KOPT-K1 (cell line): ENCODE data around the gene RER1.

Experiments
- H3K27ac ChIP-seq: fragments of 200-600 bp; sonication (generic); 2 replicates; pipeline ENCODE4 v1.5.1; 2016; ENCODE audit warnings: antibody characterized with exemption, mild to moderate bottlenecking, low read depth, low read length; ENCODE audit not compliant: poor library complexity, severe bottlenecking
- H3K36me3 ChIP-seq: fragments of 200-600 bp; sonication (generic); 2 replicates; pipeline ENCODE4 v1.5.1; 2017; ENCODE audit warnings: antibody characterized with exemption, mild to moderate bottlenecking, low read length, moderate library complexity; ENCODE audit not compliant: insufficient read depth
- H3K9me3 ChIP-seq: fragments of 200-600 bp; sonication (generic); 2 replicates; pipeline ENCODE4 v1.5.1; 2017; ENCODE audit warnings: antibody characterized with exemption, low read length, mild to moderate bottlenecking; ENCODE audit not compliant: insufficient read depth, poor library complexity, severe bottlenecking

Gene RER1

GRCh38 chr1:2391041-2391930, at the start of gene RER1, which contains the start of gene MORN1:
Gene RER1 (plus strand): TSS chr1:2391841. CDS start chr1:2395791, 3,950 bp downstream.
Gene MORN1 (minus strand): TSS chr1:2391554. CDS start chr1:2391533, 21 bp downstream.
- Histone ChIP-seq H3K27ac (peak within 1 kb of the TSS; percentile 71), H3K36me3 (peaks cover 36% of the 10 kb centered on the region), H3K9me3 (no peaks in the 10 kb centered on the region)

GRCh38 chr1:2342384-2343022, 49.1 kb upstream of the RER1 start:
- H3K9me3 ChIP-seq, result no peaks in the 10 kb centered on the region
- no peak overlapping the region for H3K27ac ChIP-seq
- H3K36me3 ChIP-seq, result no peaks in the 10 kb centered on the region

DNA sequence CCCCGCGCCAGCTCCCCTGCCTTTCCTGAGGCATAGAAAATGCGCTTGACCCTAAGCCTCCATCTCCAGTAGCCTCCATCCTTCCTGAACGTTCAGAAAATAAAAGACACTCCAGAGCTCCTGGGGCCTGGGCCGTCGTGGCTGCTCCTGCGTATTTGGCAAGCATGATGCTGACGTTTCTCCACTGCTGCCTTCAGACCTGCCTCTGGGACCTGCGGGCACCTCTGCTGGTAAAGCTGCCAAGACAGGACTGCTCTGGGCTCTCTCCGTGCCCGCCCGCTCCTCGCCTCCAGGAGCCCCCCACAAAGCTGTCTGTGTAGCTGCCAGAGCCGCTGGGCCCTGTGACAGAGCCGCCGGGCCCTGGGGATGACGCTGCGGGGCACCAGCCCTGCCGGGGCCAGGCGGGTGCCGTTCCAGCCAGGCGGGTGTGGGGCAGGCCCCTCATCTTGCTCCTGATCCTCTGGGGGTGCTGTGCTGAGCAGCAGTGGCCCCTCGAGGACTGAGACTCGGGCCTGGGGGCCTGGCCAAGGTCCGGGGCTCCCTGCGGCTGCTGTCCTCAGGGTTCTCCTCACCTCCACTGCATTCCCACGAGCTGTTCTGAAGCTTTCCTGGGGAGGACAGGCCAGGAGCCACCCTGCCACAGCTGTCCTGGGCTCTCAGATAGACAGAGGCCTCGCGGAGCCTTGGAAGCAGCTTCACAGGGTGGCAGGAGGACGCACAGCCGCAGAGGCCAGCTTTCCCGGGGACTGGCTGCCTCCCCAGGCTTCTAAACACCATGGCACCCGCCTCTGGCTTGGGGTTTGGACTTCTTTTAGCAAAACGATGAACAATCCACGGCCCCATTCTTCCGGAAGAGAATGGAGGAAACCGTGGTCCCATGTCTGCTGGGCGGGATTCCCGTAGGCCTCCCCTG, 48.4 kb upstream of the RER1 start:
- H3K9me3 ChIP-seq, result no peaks in the 10 kb centered on the region
- H3K27ac ChIP-seq, result no peak overlapping the region
- no peaks in the 10 kb centered on the region for H3K36me3 ChIP-seq

DNA sequence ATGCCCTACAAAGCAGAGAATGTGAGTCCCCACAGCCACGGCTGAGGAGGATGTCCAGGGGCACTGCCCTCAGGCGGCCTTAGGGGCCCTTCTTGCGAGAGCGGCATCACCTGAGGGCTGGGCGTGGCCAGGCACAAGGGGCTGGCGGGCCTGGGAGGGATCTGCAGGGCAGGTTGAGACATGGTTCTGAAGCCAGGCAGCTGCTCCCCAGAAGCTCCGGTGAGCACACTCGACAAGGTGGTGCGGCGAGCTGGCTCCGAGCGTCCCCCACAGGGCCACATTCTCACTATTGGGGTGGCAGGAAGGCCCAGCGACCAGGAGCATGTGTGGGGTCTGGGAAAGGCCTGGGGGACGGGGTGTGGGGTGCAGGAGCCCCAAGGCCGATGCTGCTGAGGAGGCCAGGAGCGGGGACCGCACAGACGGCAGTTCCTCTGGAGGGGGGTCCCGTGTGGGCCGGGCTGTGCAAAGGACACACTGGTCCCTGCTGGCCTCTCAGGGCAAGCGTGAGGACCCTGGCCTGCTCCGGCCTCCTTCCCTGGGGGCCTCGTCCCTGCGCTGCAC, 47.4 kb upstream of the RER1 start:
- Histone ChIP-seq H3K9me3 (no peaks in the 10 kb centered on the region), H3K27ac (no peak overlapping the region), H3K36me3 (no peaks in the 10 kb centered on the region)

DNA sequence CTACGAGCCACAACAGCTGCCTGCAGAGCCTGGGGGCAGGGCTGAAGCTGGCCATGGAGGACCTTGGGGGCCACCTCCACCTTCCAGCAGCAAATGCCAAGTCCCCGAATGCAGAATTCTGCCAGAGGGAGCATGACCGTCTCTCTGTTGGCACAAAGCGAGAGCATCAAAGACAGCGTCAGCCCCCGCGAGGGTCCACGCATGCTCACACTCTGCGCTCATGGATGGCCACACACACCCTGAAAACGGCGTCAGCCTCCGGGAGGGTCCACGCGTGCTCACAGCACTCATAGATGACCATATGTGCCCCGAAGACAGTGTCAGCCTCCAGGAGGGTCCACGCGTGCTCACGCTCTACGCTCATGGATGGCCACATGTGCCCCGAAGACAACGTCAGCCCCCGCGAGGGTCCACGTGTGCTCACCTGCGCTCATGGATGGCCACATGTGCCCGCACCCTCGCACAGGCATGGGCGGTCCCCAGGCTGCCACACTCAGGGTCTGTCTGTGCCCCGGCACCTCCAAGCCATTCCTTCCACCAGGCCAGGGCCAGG, 46.8 kb upstream of the RER1 start:
- no peaks in the 10 kb centered on the region for H3K36me3 ChIP-seq
- no peaks in the 10 kb centered on the region for H3K9me3 ChIP-seq
- H3K27ac ChIP-seq, result no peak overlapping the region

- H3K36me3 ChIP-seq, result no peaks in the 10 kb centered on the region
- no peaks in the 10 kb centered on the region for H3K9me3 ChIP-seq
- H3K27ac ChIP-seq, result no peak overlapping the region
Observed at GRCh38 chr1:2345297-2346075, 46.2 kb upstream of the RER1 start.

DNA sequence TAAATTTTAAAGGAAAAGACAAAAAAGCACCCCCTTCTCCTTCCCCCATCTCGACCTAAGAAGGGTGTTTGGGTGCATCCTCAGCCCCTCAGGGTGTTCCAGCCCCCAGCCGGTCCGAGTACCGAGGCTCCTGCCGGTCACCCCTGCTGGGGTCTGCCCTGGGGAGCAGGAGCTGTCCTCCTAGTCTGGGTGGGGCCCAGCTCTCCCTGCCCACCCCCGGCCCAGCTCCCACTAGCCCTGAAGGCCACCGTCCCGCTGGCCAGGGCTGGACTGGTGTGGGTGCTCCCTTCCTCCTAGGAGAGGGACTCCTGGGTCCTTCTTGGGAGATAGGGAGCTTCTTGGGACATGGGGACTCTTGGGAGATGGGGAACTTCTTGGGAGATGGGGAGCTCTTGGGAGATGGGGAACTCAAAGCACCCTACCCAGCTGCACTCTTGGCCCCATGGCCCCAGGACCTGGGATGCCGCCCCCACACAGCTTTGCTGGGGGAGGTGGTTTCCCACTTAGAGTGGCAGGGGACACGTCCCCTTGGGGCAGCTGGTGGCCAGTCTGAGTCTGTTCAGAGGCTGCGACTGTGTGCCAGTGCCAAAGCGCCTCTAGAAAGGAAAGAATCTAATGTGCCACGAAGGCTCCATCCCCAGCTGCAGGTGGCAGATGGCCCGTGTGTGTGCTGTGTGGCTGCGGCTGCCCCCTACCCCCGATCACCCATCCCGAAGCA, 44.8 kb upstream of the RER1 start:
- no peaks in the 10 kb centered on the region for H3K36me3 ChIP-seq
- H3K9me3 ChIP-seq, result no peaks in the 10 kb centered on the region
- no peak overlapping the region for H3K27ac ChIP-seq

DNA sequence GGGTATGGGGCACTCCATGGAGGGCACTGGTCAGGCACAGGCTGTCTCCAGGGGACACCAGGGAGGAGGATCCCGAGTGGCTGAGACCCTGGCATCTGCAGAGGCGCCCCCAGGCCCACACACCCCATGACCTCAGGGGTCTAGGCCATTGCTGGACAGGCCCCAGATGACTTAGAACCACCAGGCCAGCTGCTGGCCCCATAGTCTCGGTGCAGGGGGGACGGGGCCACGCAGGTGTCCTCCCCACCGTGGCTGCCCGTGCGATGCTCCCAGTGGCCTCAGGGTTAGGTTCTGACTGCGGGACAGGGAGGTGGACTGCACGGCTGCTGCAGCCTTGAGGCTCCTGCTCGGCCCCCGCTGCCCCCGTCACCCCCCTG, 44.2 kb upstream of the RER1 start:
- Histone ChIP-seq H3K9me3 (no peaks in the 10 kb centered on the region), H3K27ac (no peak overlapping the region)

GRCh38 chr1:2347896-2348295, 43.7 kb upstream of the RER1 start:
- H3K36me3 ChIP-seq, result no peaks in the 10 kb centered on the region
- H3K27ac ChIP-seq, result no peak overlapping the region
- no peaks in the 10 kb centered on the region for H3K9me3 ChIP-seq

More for the DNA sequence above, 44.2 kb upstream of the RER1 start:
- no peaks in the 10 kb centered on the region for H3K36me3 ChIP-seq

- Histone ChIP-seq H3K36me3 (no peaks in the 10 kb centered on the region), H3K27ac (no peak overlapping the region), H3K9me3 (no peaks in the 10 kb centered on the region)
Observed at GRCh38 chr1:2348346-2349325, 43.0 kb upstream of the RER1 start.

DNA sequence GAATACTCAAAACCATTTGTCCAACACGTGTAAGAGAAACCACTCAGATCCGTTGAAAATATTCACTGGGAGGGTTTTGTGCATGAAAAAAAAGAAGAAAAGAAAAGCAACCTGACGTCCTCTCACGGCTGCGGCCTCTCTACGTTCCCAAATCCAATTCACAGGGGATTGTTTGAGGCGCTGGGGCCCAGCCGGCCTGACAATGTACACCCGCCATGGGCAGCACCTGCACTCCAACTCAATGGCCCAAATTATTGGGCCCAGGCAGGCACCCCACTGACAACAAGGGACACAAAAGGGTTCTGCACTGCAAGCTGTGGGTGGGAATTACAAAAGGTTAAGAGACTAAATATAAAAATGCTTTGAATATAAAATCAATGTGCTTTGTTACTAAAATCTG, 41.8 kb upstream of the RER1 start:
- Histone ChIP-seq H3K36me3 (no peaks in the 10 kb centered on the region), H3K27ac (no peak overlapping the region), H3K9me3 (no peaks in the 10 kb centered on the region)

GRCh38 chr1:2350501-2350900, 41.1 kb upstream of the RER1 start:
- Histone ChIP-seq H3K36me3 (no peaks in the 10 kb centered on the region), H3K9me3 (no peaks in the 10 kb centered on the region), H3K27ac (no peak overlapping the region)
